SIG-M5 treated with dmso at 0.1 percent for 504 hours (cell line): ENCODE data around the gene TPSD1.
"Not testable (repeated sequence)": the region's sequence is repeated elsewhere in the genome, so short reads cannot be mapped to it uniquely, and the experiment has no call there.

Experiments
- DNase-seq: peaks from one replicate; lab custom pipeline; 2025; ENCODE audit not compliant: unreplicated experiment; lab: John Stamatoyannopoulos, UW

TPSD1 gene

GRCh38 chr16:1255276-1256122, at the start of gene TPSD1:
Gene TPSD1, plus strand, starts transcription at chr16:1256069. Its CDS starts 212 bp downstream, at chr16:1256281.
- not testable (repeated sequence) for DNase-seq

- no peak for DNase-seq
Measured at GRCh38 chr16:1206326-1206725, 49.5 kb upstream of the TPSD1 start.

- no peak for DNase-seq
Measured at GRCh38 chr16:1206786-1207185, 49.1 kb upstream of the TPSD1 start.

- no peak for DNase-seq
Measured at GRCh38 chr16:1208239-1208830, 47.5 kb upstream of the TPSD1 start.

- no peak for DNase-seq
Measured at GRCh38 chr16:1209081-1209480, 46.8 kb upstream of the TPSD1 start.

GRCh38 chr16:1210461-1210860, 45.4 kb upstream of the TPSD1 start:
- no peak for DNase-seq

GRCh38 chr16:1211451-1212268, 44.2 kb upstream of the TPSD1 start:
- no peak for DNase-seq

- DNase-seq: no peak
Measured at GRCh38 chr16:1212616-1213194, 43.2 kb upstream of the TPSD1 start.

GRCh38 chr16:1213231-1213630, 42.6 kb upstream of the TPSD1 start:
- DNase-seq: no peak

GRCh38 chr16:1213796-1214372, 42.0 kb upstream of the TPSD1 start:
- no peak for DNase-seq

GRCh38 chr16:1214719-1215118, 41.1 kb upstream of the TPSD1 start:
- DNase-seq: no peak

GRCh38 chr16:1215574-1216295, 40.1 kb upstream of the TPSD1 start:
- no peak for DNase-seq

- no peak for DNase-seq
Measured at GRCh38 chr16:1216296-1216619, 39.6 kb upstream of the TPSD1 start.

GRCh38 chr16:1216681-1217400, 39.0 kb upstream of the TPSD1 start:
- no peak for DNase-seq

GRCh38 chr16:1217526-1217925, 38.3 kb upstream of the TPSD1 start:
- no peak for DNase-seq

- DNase-seq: no peak
Measured at GRCh38 chr16:1218061-1218929, 37.6 kb upstream of the TPSD1 start.

GRCh38 chr16:1218930-1219611, 36.8 kb upstream of the TPSD1 start:
- no peak for DNase-seq

- DNase-seq: no peak
Measured at GRCh38 chr16:1220098-1220728, 35.7 kb upstream of the TPSD1 start.
